ENCODE results near the gene TRABD2B.

Gene TRABD2B

GRCh38 chr1:47712596-47713299 lies 284.4 kb downstream of the TRABD2B start:
- DNase-seq, result no peak

GRCh38 chr1:47711848-47712492 lies 285.2 kb downstream of the TRABD2B start:
- no peak for DNase-seq

- DNase-seq, result no peak
Observed at GRCh38 chr1:47711184-47711847, 285.9 kb downstream of the TRABD2B start.

Data from activated CD4-positive, alpha-beta T cell treated with anti-CD3 and anti-CD28 coated beads, Interleukin-2, amount 50 U/mL, for 48 hours (primary cell).